GM19372 (cell line): Measurements from ENCODE around the gene CYP46A1.

Source experiments
- ATAC-seq: cut with Tn5 transposase; IDR thresholded peaks from one replicate; pipeline ENCODE4 v1.9.1; 2021; ENCODE audit warnings: mild to moderate bottlenecking, low read depth, moderate library complexity; ENCODE audit not compliant: unreplicated experiment

CYP46A1 gene

GRCh38 chr14:99707420-99707819 lies 23.3 kb downstream of the CYP46A1 start:
- ATAC-seq: no peak

GRCh38 chr14:99707921-99708320 lies 23.8 kb downstream of the CYP46A1 start:
- no peak for ATAC-seq

- no peak for ATAC-seq
Observed at GRCh38 chr14:99708449-99708848, 24.4 kb downstream of the CYP46A1 start.

- no peak for ATAC-seq
Observed at GRCh38 chr14:99713972-99714371, 29.9 kb downstream of the CYP46A1 start.

GRCh38 chr14:99715266-99716000 lies 31.3 kb downstream of the CYP46A1 start:
- no peak for ATAC-seq

GRCh38 chr14:99716091-99716849 lies 32.2 kb downstream of the CYP46A1 start:
- ATAC-seq: no peak

GRCh38 chr14:99716850-99717681 lies 33.0 kb downstream of the CYP46A1 start:
- no peak for ATAC-seq

- ATAC-seq: no peak
Observed at GRCh38 chr14:99717682-99718013, 33.5 kb downstream of the CYP46A1 start.

- peak; percentile 82 for ATAC-seq
Observed at GRCh38 chr14:99718031-99718810, 34.1 kb downstream of the CYP46A1 start.

- peak; percentile 60 for ATAC-seq
Observed at GRCh38 chr14:99718811-99719192, 34.7 kb downstream of the CYP46A1 start.

- no peak for ATAC-seq
Observed at GRCh38 chr14:99720941-99721791, 37.1 kb downstream of the CYP46A1 start.

GRCh38 chr14:99721792-99722516 lies 37.9 kb downstream of the CYP46A1 start:
- ATAC-seq: no peak

- ATAC-seq: no peak
Observed at GRCh38 chr14:99722741-99723140, 38.6 kb downstream of the CYP46A1 start.

GRCh38 chr14:99724196-99724891 lies 40.2 kb downstream of the CYP46A1 start:
- no peak for ATAC-seq

GRCh38 chr14:99724939-99725773 lies 41.1 kb downstream of the CYP46A1 start:
- no peak for ATAC-seq

- ATAC-seq: no peak
Observed at GRCh38 chr14:99725774-99726537, 41.9 kb downstream of the CYP46A1 start.
